Spinal cord (tissue), 10 donors: ENCODE results near the gene FAM111A. TPM values are rescaled to one million over a fixed set of nuclear protein-coding genes. Genes with fewer than 3 reads are reported as not detected.
A peak's percentile ranks its signal among the peaks of the same experiment; 100 is the strongest.
"Not testable (repeated sequence)": the region's sequence is repeated elsewhere in the genome, so short reads cannot be mapped to it uniquely, and the experiment has no call there.

Experiments used
- DNase-seq, 6 donors: peaks; one replicate each; pipeline versions ENCODE4 v3.0.0 to v3.0.0-alpha.2; 2013 to 2015; ENCODE audit warnings: low spot score in 6 of 6, low read depth in 4 of 6
- H3K27ac ChIP-seq: one replicate; pipeline ENCODE4 v1.5.1; 2013; ENCODE audit warnings: low read depth, low read length, control low read depth
- H3K27me3 ChIP-seq: one replicate; pipeline ENCODE4 v1.6.1; 2013; ENCODE audit warnings: low read length; ENCODE audit not compliant: control insufficient read depth, insufficient read depth
- H3K36me3 ChIP-seq: one replicate; pipeline ENCODE4 v1.6.1; 2013; ENCODE audit warnings: low read length; ENCODE audit not compliant: control insufficient read depth, insufficient read depth
- H3K4me1 ChIP-seq: one replicate; pipeline ENCODE4 v1.6.1; 2013; ENCODE audit warnings: low read length; ENCODE audit not compliant: control insufficient read depth, insufficient read depth
- H3K4me3 ChIP-seq: one replicate; pipeline ENCODE4 v1.5.1; 2013; ENCODE audit warnings: low read depth, low read length, control low read depth
- H3K9me3 ChIP-seq: one replicate; pipeline ENCODE4 v1.6.1; 2013; ENCODE audit warnings: low read length; ENCODE audit not compliant: control insufficient read depth, insufficient read depth
- WGBS: methylation state at CpG from one replicate; pipeline ENCODE4 v1.1.5; 2013; ENCODE audit warnings: missing lambda C conversion rate; ENCODE audit not compliant: insufficient coverage; 5-methylcytosine and 5-hydroxymethylcytosine counted together
- polyA plus RNA-seq, 2 donors: library from polyadenylated mRNA; unstranded; fragments of 120-200 nt; gene quantifications; one replicate each; pipeline ENCODE4 v1.2.1, GENCODE V29; 2013; ENCODE audit not compliant: insufficient read length in 2 of 2
- total RNA-seq, 2 donors: library from RNA; depleted of rRNA in 1 of 2; stranded (reverse); fragments of 120-200 nt in 1 of 2; fragments of >200 nt in 1 of 2; gene quantifications; one replicate each; pipeline versions ENCODE4 v1.2.3 to v1.2.4, GENCODE V29; 2013 to 2014
- donor health status: healthy.

Gene FAM111A
- total and polyA plus RNA-seq, 4 donors = 25.3 to 47.5 (median 31.1) TPM

DNA sequence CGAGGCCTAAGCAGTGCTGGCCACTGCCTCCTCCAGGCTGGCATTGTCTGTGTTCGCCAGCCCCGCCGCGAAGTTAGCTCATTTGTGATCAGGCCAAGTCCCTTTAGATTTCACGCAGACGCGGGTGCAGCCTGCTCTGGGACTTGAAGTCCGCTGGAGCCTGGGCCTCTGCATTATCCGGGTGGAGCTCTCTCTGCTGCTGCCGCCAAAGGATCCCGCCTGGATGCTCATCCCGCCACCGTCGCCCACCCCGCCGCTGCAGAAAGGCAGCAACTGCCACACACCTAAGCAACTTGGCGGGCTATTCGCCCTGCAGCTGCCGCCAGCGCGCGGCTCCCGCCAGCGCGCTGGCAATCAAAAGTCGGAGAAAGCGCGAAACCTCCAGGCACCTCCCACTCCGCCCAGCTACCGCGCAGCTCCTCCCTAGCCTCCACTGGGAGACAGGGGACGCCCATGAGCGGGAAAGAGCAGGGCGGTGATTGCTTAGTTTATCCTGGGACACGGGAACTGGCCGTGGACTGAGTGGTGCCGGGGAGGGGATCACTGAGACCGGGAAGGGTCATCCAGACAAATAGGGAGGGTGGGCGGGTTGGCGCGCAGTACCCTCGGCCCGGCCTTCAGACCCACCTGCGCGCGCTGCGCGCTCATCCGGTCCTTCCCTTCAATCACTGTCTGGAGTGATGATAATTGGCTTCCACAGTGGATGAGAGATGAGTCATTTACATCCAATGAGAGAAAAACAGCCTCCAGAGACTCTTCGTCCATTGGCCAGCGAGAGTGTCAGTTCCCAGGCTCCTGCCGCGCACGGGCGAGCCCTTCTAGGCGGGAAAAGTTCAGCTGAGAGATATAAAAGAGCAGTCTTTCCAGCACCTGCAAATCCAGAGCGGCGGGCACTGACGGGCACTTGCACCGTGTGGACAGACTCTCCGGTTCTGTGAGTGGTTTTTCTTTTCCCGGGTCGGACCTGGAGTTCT, 36.0 kb upstream of the FAM111A start, which contains the start of gene FAM111B:
Gene FAM111B, plus strand, starts transcription at position 875 of the 974 bp plus-strand sequence. CDS start 2,389 bp downstream, outside the sequence.
- peak in 5 of 6 donors; percentile 55 to 96 (median 66) for DNase-seq
- Histone ChIP-seq H3K27ac (peak within 1 kb of the TSS; percentile 30), H3K4me1 (peaks cover 19% of the 10 kb centered on the region), H3K4me3 (peak within 1 kb of the TSS; percentile 61), H3K9me3 (no peaks in the 10 kb centered on the region), H3K36me3 (no peaks in the 10 kb centered on the region), H3K27me3 (peaks cover 4% of the 10 kb centered on the region)
- whole genome bisulfite sequencing = under 1% methylated on average over 58 of the region's 64 CpGs

DNA sequence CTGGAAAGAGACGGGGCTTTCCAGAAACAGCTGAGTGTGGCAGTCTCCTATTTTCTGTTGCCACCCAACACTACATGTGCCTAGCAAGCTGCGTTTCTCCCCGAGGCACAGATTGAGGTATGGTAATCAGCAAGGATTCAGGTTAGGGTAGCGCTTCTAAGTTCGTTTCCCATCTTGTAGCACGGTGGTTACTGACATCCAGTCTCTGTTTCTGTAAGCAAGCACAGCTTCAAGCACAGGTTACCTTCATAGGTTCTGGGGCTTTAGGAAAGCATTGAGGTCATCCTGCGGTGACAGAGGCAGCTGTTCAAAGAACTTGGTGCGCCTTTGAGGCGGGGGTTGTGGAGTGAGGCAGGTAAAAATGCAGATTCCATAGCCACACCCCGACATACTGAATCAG, 34.9 kb upstream of the FAM111A start:
- H3K4me1 ChIP-seq = peaks cover 11% of the 10 kb centered on the region
- WGBS = 8% methylated on average over 6 of the region's 10 CpGs
- DNase-seq = not testable (repeated sequence)

DNA sequence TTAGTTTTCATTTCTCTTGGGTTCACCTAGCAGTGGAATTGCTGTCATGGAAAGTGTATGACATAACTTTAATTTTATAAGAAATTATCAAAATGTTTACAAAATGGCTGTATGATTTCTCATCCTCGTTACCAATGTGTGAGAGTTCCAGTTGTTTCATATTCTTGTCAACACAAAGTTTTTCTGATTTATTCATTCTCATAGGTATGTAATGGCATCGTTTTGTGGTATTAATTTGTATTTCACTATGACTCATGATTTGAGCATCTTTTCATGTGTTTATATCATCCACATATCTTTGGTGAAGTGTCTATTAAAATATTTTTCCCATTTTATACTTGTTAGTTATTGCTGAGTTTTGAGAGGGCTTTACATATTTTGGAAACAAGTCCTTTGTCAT, 30.2 kb upstream of the FAM111A start:
- no peak overlapping the region for H3K27ac ChIP-seq
- H3K9me3 ChIP-seq = no peaks in the 10 kb centered on the region
- H3K4me3 ChIP-seq = no peak overlapping the region
- no CpG with 5 or more reads among the region's 2 CpGs for WGBS
- no peak for DNase-seq
- H3K36me3 ChIP-seq = no peaks in the 10 kb centered on the region
- H3K27me3 ChIP-seq = no peaks in the 10 kb centered on the region
- H3K4me1 ChIP-seq = peaks cover under 1% of the 10 kb centered on the region

More for the DNA sequence above, 34.9 kb upstream of the FAM111A start:
- H3K4me3 ChIP-seq = peak overlapping the region; percentile 61
- H3K27me3 ChIP-seq, H3K9me3 ChIP-seq, H3K27ac ChIP-seq, H3K36me3 ChIP-seq: not testable (repeated sequence)

DNA sequence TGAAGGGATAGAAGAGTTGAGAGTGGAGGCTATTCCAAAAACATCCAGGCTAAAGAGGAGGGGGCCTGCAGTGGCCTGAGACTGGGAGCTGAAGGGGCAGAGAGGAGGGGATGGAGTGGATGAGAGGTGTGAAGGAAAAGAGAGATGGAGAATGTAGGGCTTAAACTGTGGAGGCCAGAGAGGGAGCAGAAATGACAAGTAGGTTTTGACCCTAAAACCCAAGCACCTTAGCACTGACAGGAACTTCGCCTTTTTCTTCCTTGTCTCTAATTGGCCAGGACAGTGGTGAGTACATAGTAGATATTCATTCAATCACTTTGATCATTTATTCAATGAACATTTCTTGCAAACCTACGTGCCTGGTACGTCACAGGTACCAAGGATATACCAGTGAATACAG, 28.3 kb upstream of the FAM111A start:
- Histone ChIP-seq H3K4me1 (no peaks in the 10 kb centered on the region), H3K27me3 (no peaks in the 10 kb centered on the region), H3K27ac (no peak overlapping the region), H3K9me3 (peaks cover 5% of the 10 kb centered on the region), H3K36me3 (no peaks in the 10 kb centered on the region), H3K4me3 (no peak overlapping the region)
- no peak for DNase-seq
- 100% methylated on average over 2 of the region's 3 CpGs for WGBS

DNA sequence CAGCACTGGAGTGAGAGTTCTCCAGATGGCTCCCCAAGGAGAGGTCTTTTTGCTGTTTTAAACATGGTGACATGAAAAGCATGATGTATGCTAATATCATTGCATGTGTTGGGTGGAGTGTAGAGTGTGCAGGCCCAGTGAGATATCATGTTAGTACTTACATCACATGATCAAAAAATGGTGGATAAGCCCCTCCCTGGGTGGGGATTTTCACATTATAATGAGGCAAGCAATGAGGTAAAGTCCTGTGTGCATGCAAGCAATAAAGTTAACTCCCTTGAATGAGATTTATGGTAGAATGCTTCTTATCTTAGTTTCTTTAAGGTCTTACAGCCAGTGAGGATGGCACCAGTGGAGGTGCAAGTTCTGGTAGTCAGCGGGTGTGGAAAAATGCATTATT, 27.1 kb upstream of the FAM111A start:
- DNase-seq = no peak
- 100% methylated on average over 1 of the region's 1 CpG for WGBS
- no peaks in the 10 kb centered on the region for H3K36me3 ChIP-seq
- no peaks in the 10 kb centered on the region for H3K4me1 ChIP-seq
- H3K9me3 ChIP-seq = peaks cover 8% of the 10 kb centered on the region
- H3K27ac ChIP-seq = no peak overlapping the region
- no peak overlapping the region for H3K4me3 ChIP-seq
- no peaks in the 10 kb centered on the region for H3K27me3 ChIP-seq

DNA sequence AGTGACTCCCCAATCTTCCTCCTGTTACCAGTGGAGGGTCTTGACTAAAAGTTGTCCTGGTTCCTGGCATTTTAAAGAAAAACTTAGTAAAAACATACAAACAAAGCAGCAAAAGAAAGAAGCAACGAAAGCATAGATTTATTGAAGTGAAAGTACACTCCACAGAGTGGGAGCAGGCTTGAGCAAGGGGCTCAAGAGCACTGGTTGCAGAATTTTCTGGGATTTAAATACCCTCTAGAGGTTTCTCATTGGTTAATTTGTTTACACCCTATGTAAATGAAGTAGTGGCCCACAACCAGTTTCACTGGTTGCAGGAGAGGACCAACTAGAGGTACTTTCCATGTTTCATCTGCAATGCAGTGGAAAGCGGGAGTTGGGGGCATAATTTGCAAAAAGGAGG, 24.9 kb upstream of the FAM111A start:
- no CpG with 5 or more reads among the region's 2 CpGs for WGBS
- Histone ChIP-seq H3K9me3 (peaks cover 8% of the 10 kb centered on the region), H3K36me3 (no peaks in the 10 kb centered on the region)

DNA sequence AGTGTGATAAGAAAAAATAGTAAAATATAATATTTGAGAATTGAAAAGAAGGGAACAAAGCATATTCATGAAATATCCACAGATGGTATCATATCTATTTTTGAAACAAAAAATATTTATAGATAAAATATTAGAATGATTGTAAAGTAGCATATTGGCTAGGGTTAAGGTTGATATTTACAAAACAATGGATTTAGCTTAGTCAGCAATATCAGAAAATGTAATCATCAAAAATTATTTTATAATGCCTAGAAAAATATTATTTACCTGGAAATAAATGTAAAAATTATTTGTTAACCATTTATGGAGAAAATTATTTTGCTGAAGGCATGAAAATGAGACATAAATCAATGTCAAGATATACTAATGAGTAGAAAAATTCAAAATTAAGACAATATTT, 22.8 kb upstream of the FAM111A start:
- no peak for DNase-seq
- no peaks in the 10 kb centered on the region for H3K4me1 ChIP-seq
- H3K9me3 ChIP-seq = peaks cover 8% of the 10 kb centered on the region
- H3K27me3 ChIP-seq = no peaks in the 10 kb centered on the region
- H3K36me3 ChIP-seq = no peaks in the 10 kb centered on the region
- no peak overlapping the region for H3K4me3 ChIP-seq
- H3K27ac ChIP-seq = no peak overlapping the region

More for the DNA sequence above, 24.9 kb upstream of the FAM111A start:
- H3K4me3 ChIP-seq = no peak overlapping the region
- no peaks in the 10 kb centered on the region for H3K27me3 ChIP-seq
- no peak overlapping the region for H3K27ac ChIP-seq
- no peak for DNase-seq
- H3K4me1 ChIP-seq = no peaks in the 10 kb centered on the region

DNA sequence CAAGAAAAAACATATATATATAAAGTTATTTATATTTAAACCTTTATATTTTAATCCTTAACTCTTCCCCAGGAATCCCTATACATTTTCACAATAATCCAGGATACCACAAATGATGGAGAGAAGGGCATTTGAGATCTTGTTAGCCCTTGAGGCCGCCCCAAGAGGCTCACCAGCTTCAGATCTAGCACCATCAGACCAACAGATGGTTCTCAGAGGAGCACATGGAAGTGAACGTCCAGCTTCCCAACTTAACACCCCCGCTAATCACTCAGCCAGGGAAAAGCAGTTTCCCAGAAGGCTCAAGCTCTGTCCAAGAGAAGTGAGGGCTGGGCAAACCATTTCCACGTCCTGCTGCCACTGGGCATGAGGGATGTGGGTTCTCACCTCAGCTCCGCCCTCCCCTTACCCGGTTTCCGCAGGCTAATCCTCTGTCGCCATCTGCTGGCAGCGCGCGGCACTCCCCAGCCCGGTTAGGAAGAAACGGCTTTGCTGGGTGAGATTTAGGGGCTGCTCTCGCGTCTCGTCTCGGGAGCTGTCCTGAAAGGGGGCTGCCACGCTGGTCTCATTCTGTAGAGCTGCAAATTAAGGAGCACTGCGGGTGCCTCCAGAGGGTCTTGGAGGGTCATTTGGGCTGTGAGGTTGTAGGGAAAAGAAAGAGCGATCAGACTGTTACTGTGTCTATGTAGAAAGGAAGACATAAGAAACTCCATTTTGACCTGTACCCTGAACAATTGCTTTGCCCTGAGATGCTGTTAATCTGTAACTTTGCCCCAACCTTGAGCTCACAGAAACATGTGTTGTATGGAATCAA, 6.8 kb upstream of the FAM111A start:
- Histone ChIP-seq H3K27ac (no peak overlapping the region), H3K4me1 (peaks cover 5% of the 10 kb centered on the region), H3K36me3 (no peaks in the 10 kb centered on the region), H3K4me3 (no peak overlapping the region), H3K27me3 (no peaks in the 10 kb centered on the region), H3K9me3 (no peaks in the 10 kb centered on the region)
- DNase-seq = peak in 4 of 6 donors; percentile 47 to 93 (median 76)
- 9% methylated on average over 19 of the region's 20 CpGs for WGBS

DNA sequence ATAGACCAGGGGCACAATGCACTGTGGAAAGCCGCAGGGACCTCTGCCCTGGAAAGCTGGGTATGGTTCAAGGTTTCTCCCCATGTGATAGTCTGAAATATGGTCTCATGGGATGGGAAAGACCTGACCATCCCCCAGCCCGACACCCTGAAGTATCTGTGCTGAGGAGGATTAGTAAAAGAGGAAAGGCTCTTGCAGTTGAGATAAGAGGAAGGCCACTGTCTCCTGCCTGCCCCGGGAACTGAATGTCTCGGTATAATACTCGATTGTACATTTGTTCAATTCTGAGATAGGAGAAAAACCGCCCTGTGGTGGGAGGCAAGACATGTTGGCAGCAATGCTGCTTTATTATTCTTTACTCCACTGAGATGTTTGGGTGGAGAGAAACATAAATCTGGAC, 6.1 kb upstream of the FAM111A start:
- DNase-seq, H3K4me3 ChIP-seq, H3K27me3 ChIP-seq, H3K4me1 ChIP-seq, H3K9me3 ChIP-seq, H3K27ac ChIP-seq, H3K36me3 ChIP-seq: not testable (repeated sequence)
- 90% methylated on average over 5 of the region's 6 CpGs for WGBS
